HG02763 (cell line): ENCODE data around the gene ZC3H12D.
"Not testable (repeated sequence)": the region's sequence is repeated elsewhere in the genome, so short reads cannot be mapped to it uniquely, and the experiment has no call there.

Experiments
- ATAC-seq: cut with Tn5 transposase; IDR thresholded peaks from one replicate; pipeline ENCODE4 v1.9.1; 2021; ENCODE audit warnings: mild to moderate bottlenecking, moderate library complexity; ENCODE audit not compliant: unreplicated experiment

The ZC3H12D gene

DNA sequence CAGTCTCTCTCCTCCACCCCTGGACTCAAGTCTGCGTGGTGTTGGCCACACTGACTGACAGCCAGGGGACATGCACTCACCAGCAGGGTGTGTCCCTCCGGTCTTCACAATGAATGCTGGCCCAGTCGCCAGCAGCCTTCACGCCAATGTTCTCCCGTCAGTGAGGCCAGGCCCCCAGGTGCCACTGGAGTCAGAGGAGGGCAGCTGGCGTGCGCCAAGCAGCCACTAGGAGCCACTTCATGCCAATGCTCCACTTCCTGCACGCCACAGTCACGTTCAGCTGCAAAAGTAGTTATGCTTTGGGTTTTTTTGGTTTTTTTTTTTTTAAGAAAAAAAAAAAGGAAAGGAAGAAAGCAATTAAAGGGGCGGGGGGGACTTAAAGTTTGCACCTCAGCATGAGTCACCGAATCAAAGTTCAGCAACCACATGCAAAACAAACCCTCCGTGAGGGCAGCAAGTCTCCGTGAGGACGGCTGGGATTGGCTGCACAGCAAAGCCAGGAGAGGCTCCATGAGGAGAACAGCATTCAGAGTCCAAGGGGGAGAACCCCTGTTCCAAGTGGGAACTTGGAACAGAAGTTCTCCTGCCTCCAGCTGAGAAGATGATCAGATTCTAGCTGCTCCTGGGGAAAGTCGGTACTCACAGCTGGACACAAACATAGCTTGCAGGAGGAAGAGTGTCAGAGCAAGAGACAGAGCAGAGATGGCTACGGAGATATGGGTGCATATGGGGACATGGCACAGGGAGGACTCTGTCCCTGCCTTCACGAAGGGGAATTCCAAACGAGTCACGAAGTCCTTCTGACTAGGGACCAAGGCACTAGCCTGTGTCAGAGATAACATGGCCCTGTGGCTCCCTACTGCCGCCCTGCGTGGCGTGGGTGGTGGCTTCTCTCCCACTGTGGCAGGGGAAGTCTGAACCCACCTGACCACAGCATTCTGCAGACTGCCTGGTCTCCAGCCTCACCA, at the start of gene ZC3H12D:
TSS of gene ZC3H12D (minus strand) at position 282 of the 968 bp plus-strand sequence. CDS start 10,471 bp downstream, outside the sequence.
- peak; percentile 27 for ATAC-seq

DNA sequence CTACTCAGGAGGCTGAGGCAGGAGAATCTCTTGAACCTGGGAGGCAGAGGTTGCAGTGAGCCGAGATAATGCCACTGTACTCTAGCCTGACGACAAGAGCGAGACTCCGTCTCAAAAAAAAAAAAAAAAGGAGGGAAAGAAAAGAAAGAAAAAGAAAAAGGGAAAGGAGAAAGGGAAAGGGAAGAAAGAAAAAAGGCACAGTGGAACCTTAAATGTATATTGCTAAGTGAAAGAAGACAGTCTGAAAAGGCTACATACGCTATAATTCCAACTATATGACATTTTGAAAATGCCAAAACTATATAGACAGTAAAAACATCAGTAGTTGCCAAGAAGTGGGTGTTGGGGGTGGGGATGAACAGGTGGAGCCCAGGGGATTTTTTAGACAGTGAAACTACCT, 44.8 kb upstream of the ZC3H12D start:
- ATAC-seq, result no peak

DNA sequence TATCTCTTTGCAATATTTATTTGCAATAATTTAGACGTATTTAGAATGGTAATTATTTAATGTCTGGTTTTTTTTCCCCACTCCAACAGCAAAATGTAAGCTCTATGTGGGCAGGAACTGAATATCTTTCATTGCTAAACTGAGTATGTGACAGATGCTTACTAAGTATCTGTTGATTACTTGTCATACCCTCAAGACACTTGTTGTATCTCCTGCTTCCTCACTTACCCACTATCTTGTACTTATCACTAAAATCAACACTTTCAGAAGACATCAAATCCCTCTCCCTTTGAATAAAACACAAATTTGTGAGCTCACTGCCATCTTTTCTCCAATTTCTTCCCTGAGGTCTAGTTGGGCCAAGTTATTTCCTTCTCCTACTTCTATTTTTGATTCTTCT, 30.7 kb upstream of the ZC3H12D start:
- ATAC-seq, result no peak

- ATAC-seq, result no peak
Measured at GRCh38 chr6:149513915-149514314, 29.1 kb upstream of the ZC3H12D start.

- ATAC-seq, result no peak
Measured at GRCh38 chr6:149510793-149511512, 26.1 kb upstream of the ZC3H12D start.

DNA sequence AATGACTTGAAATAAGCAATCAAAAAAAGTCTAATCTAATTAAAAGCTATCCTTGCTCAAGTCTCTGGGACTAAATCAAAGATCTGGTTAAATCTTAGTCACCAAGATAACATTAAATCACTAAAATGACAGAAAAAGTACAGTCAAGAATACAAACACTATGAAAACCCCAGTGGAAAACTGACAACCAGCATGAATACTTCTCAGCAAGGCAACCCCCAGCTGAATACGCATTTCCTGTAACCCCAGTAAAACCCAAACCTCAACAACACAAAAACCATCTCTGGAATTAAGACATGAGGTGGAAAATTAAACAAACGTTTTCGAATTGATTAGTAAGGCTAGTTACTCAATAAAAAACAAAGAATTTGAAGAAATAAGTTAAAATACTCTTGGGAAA, 23.7 kb upstream of the ZC3H12D start:
- ATAC-seq, result no peak

DNA sequence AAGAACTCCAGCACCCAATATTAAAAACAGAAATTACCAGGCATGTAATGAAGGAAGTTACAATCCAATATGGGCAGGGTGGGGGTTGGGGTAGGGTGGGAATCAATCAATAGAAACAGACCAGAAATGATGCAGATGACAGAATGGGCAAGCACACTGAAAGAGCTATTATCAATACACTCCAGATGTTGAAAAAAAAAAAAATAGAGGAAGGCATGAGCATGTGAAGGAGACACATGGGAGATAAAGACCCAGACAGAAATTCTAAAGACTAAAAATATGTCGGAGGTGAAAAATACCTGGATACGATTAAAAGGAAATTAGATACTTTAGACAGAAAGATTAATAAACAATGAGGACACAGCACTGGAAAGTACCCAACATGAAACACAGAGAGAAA, 19.1 kb upstream of the ZC3H12D start:
- ATAC-seq, result no peak

GRCh38 chr6:149503276-149503675, 18.5 kb upstream of the ZC3H12D start:
- no peak for ATAC-seq

- no peak for ATAC-seq
Measured at GRCh38 chr6:149501768-149502167, 17.0 kb upstream of the ZC3H12D start.

GRCh38 chr6:149501201-149501600, 16.4 kb upstream of the ZC3H12D start:
- ATAC-seq, result no peak

DNA sequence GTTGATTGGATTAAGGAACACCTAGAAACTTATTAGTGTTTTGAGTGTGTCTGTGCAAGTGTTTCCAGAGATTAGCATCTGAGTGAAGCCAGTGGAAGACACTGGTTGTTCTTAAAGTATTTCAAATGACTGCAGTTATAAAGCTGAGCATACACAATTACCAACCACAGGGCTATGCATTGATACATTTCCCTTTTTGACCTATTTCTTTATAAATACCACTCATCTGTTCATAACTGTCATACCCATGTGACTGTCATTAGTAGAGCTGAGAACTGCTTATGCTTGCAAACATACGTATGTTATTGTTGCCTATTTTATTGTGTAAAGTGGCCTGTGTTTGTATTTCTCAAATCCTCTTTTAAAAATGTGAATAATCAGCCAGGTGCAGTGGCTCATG, 15.3 kb upstream of the ZC3H12D start:
- ATAC-seq, result no peak

DNA sequence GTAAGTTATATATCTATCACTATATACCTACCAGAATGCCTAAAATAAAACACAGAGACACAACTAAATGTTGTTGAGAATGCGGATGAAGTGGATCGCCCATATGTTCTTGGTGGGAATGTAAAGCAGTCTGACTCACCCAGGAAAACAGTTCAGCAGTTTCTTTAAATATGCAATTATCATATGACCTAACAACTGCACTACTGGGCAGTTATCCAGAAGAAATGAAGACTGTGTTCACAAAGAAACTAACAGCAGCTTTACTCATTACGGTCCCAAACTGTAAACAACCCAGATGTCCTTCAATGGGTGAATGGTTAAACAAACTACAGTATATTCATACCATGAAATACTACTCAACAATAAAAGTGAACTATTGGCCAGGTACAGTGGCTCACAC, 14.3 kb upstream of the ZC3H12D start:
- ATAC-seq, result no peak

GRCh38 chr6:149497365-149497764, 12.6 kb upstream of the ZC3H12D start:
- no peak for ATAC-seq

GRCh38 chr6:149496597-149496996, 11.8 kb upstream of the ZC3H12D start:
- ATAC-seq, result not testable (repeated sequence)

- not testable (repeated sequence) for ATAC-seq
Measured at GRCh38 chr6:149495349-149496016, 10.7 kb upstream of the ZC3H12D start.

GRCh38 chr6:149494810-149495209, 10.0 kb upstream of the ZC3H12D start:
- ATAC-seq, result peak; percentile 62

DNA sequence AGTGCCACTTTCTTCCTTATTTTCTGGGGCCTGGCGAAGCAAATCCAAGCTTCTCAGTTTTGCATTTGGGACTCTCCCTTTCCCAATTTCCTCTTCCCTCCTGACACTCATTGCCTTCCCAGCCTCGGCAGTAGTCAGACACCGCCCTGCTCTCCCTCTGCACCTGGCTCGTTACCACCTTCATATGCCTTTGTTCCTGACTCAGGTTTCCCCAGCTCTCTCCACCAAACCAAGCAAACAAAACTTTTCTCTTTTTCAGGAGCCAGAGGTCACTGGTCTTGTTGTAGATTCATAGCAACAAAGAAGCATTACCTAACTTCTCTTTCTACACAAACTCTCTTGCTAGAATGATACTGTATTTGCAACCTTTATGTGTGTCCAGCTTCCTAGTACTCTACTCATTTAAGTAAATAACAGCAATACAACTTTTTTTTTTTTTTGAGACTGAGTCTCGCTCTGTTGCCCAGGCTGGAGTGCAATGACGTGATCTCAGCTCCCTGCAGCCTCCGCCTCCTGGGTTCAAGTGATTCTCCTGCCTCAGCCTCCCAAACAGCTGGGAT, 9.0 kb upstream of the ZC3H12D start:
- ATAC-seq, result no peak

DNA sequence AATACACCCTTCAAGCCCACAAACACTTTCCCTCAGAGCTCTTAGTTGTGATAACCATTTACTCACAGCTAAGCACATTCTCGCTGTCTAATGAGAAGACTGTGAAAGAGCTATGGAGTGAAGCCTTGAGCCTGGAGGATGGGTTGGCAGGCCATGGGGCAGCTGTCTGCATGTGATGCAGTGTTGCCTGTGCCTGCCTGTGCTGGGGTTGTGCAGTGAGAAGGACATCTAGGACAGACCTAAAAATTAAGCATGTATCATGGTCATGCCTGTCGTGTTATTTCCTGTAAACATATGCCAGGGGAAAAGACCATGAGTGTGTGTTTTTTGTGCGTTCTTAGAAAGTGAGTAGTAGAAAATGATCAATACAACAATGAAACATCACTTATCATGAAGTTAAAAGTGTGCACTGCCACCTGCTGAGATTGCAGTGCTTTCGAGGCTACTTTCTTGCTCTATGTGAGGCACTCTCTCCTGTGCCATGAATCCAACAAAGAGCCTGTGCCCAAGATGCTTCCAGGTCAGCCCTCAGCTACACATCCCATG, 8.1 kb upstream of the ZC3H12D start:
- no peak for ATAC-seq

DNA sequence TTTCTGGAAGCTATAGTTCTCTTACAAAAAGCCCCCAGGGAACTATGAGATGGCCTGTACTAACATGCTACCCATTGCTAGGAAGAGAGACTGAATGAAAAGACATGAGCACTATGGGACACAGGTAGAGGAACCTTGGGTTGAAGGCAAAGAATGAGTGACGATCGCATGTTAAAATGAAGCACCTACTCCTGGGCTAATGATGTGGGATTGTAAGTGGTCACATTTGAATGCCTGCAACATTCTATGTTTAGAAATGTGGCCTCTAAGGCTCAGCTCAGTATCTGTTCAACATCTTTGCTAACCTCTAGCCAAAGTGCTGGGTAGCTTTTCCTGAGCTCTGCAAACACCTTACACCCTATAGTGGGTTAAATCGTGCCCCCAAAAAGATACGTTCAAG, 5.2 kb upstream of the ZC3H12D start:
- peak; percentile 32 for ATAC-seq

- ATAC-seq, result no peak
Measured at GRCh38 chr6:149488815-149489214, 4.0 kb upstream of the ZC3H12D start.

DNA sequence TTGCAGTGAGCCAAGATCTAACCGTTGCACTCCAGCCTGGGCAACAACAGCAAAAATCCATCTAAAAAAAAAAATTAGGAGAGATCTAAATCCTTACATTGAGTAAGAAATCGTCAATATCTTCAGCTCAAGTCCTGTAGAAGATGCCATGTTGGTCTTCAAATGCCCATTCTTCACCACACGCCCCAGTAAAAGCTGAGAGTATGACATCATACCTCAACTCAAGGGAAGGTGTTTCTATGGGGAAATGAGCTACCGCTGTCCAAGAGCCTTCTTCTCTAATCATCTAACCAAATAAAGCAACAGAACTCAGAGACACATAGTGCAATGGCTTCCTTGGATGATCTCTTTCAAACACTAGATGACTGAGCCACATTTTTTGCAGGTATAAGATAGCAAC, 2.5 kb upstream of the ZC3H12D start:
- ATAC-seq, result no peak
